Measurements from ENCODE around the gene ZBTB43.

- no peak for TF ChIP-seq CTCF (IDR thresholded peaks at IDR 0.05)
- no peak for TF ChIP-seq POLR2A (IDR thresholded peaks at IDR 0.05)
Measured at GRCh38 chr9:126756238-126756637, 48.6 kb upstream of the ZBTB43 start.
